Neuronal stem cell (in vitro differentiated cells): ENCODE measurements around the gene FKBP15. TPM values are rescaled to one million over a fixed set of nuclear protein-coding genes. Genes with fewer than 3 reads are reported as not detected.

Experiments
- DNase-seq: peaks from one replicate; pipeline ENCODE4 v3.0.0-alpha.2; 2013; ENCODE audit warnings: low spot score
- H2AFZ ChIP-seq: one replicate; pipeline ENCODE4 v1.6.1; 2013; ENCODE audit warnings: mild to moderate bottlenecking, low read length, inconsistent platforms
- H2AK5ac ChIP-seq: 2 replicates; pipeline ENCODE4 v1.6.1; 2013; ENCODE audit warnings: low read depth, mild to moderate bottlenecking, inconsistent platforms, low read length, moderate library complexity, mixed read lengths
- H2BK120ac ChIP-seq: 2 replicates; pipeline ENCODE4 v1.6.1; 2013; ENCODE audit warnings: low read depth, mild to moderate bottlenecking, inconsistent platforms, low read length, moderate library complexity, mixed read lengths
- H2BK12ac ChIP-seq: one replicate; pipeline ENCODE4 v1.6.1; 2013; ENCODE audit warnings: low read length, inconsistent platforms
- H2BK15ac ChIP-seq: 2 replicates; pipeline ENCODE4 v1.6.1; 2013; ENCODE audit warnings: mild to moderate bottlenecking, low read length, inconsistent platforms, mixed read lengths
- H2BK5ac ChIP-seq: one replicate; pipeline ENCODE4 v1.6.1; 2013; ENCODE audit warnings: inconsistent platforms, mild to moderate bottlenecking, low read length, moderate library complexity
- H3K14ac ChIP-seq: one replicate; pipeline ENCODE4 v1.6.1; 2013; ENCODE audit warnings: low read length, inconsistent platforms
- H3K18ac ChIP-seq: 2 replicates; pipeline ENCODE4 v1.6.1; 2013; ENCODE audit warnings: low read length, inconsistent platforms
- H3K23ac ChIP-seq: 2 replicates; pipeline ENCODE4 v1.6.1; 2013; ENCODE audit warnings: low read depth, mild to moderate bottlenecking, mixed read lengths, low read length, inconsistent platforms; ENCODE audit not compliant: poor library complexity
- H3K27ac ChIP-seq: replicated peaks from 3 replicates; pipeline ENCODE4 v1.5.1; 2013; ENCODE audit warnings: low read length, inconsistent platforms
- H3K27me3 ChIP-seq, 3 experiments: 2 replicates each; pipeline ENCODE4 v1.6.1; 2013; ENCODE audit warnings: low read length in 3 of 3, mild to moderate bottlenecking in 2 of 3, inconsistent platforms in 1 of 3, low read depth in 1 of 3, mixed read lengths in 1 of 3, moderate library complexity in 1 of 3; ENCODE audit not compliant: control insufficient read depth in 3 of 3, insufficient read depth in 3 of 3
- H3K36me3 ChIP-seq, 2 donors: replicated peaks in 1 of 2; 2 replicates each; pipeline ENCODE4 v1.6.1; 2013; ENCODE audit warnings: low read length in 2 of 2; ENCODE audit not compliant: control insufficient read depth in 2 of 2, insufficient read depth in 2 of 2
- H3K4ac ChIP-seq: 2 replicates; pipeline ENCODE4 v1.6.1; 2013; ENCODE audit warnings: inconsistent platforms, mild to moderate bottlenecking, low read length, moderate library complexity
- H3K4me1 ChIP-seq, 2 donors: 1 replicate in 1 of 2; 2 replicates in 1 of 2; pipeline ENCODE4 v1.6.1; 2013; ENCODE audit warnings: low read length in 2 of 2, low read depth in 1 of 2; ENCODE audit not compliant: control insufficient read depth in 2 of 2, insufficient read depth in 1 of 2
- H3K4me2 ChIP-seq: one replicate; pipeline ENCODE4 v1.6.1; 2013; ENCODE audit warnings: mild to moderate bottlenecking, low read length, inconsistent platforms; ENCODE audit not compliant: insufficient read depth, poor library complexity, severe bottlenecking
- H3K4me3 ChIP-seq, 2 donors: 2 replicates each; pipeline ENCODE4 v1.5.1; 2013; ENCODE audit warnings: low read length in 2 of 2, mild to moderate bottlenecking in 2 of 2, inconsistent platforms in 1 of 2, moderate library complexity in 1 of 2
- H3K79me1 ChIP-seq: one replicate; pipeline ENCODE4 v1.6.1; 2013; ENCODE audit warnings: low read depth, mild to moderate bottlenecking, inconsistent platforms, low read length, moderate library complexity
- H3K9ac ChIP-seq: one replicate; pipeline ENCODE4 v1.6.1; 2013; ENCODE audit warnings: mild to moderate bottlenecking, low read depth, low read length, inconsistent platforms; ENCODE audit not compliant: poor library complexity
- H3K9me3 ChIP-seq, 2 donors: replicated peaks in 1 of 2; 2 replicates each; pipeline versions ENCODE3 to v1.6.1; 2013; ENCODE audit warnings: low read length in 2 of 2, mild to moderate bottlenecking in 2 of 2, inconsistent platforms in 1 of 2, low read depth in 1 of 2, mixed read lengths in 1 of 2, moderate library complexity in 1 of 2; ENCODE audit not compliant: control insufficient read depth in 2 of 2, insufficient read depth in 1 of 2
- H4K8ac ChIP-seq: one replicate; pipeline ENCODE4 v1.6.1; 2013; ENCODE audit warnings: low read depth, mild to moderate bottlenecking, inconsistent platforms, low read length, moderate library complexity
- H4K91ac ChIP-seq: one replicate; pipeline ENCODE4 v1.6.1; 2013; ENCODE audit warnings: low read length, low read depth, mild to moderate bottlenecking, inconsistent platforms; ENCODE audit not compliant: poor library complexity
- WGBS, 2 donors: extraction: QIAGEN DNeasy Blood & Tissue Kit; methylation state at CpG; one replicate each; pipeline ENCODE4 v1.1.7; 2013; ENCODE audit warnings: missing lambda C conversion rate in 2 of 2, mixed read lengths in 1 of 2; ENCODE audit not compliant: insufficient read length in 2 of 2, insufficient replicate concordance in 1 of 2; ENCODE audit errors: extremely low coverage in 2 of 2; 5-methylcytosine and 5-hydroxymethylcytosine counted together
- polyA plus RNA-seq, 2 experiments: library from polyadenylated mRNA; stranded (reverse); fragments of 200-250 nt; gene quantifications; one replicate each; pipeline ENCODE4 v1.2.3, GENCODE V29; 2013

The FKBP15 gene
- 6.9 TPM for polyA plus RNA-seq (2013, experiment 1 of 2)
- polyA plus RNA-seq (2013, experiment 2 of 2), result 6.9 TPM

- no peaks in the 10 kb centered on the region for H3K9me3 ChIP-seq
- H3K9ac ChIP-seq, result peak within 1 kb of the TSS; percentile 94
- H3K79me1 ChIP-seq, result peaks cover 3% of the 10 kb centered on the region
- no peak within 1 kb of the TSS for H2AK5ac ChIP-seq
- peaks cover 0 to 13% of the 10 kb centered on the region in 2 donors for H3K36me3 ChIP-seq
- H3K4ac ChIP-seq, result no peak within 1 kb of the TSS
- H2BK15ac ChIP-seq, result no peak within 1 kb of the TSS
- H3K4me2 ChIP-seq, result peak within 1 kb of the TSS; percentile 79
- H4K91ac ChIP-seq, result no peak within 1 kb of the TSS
- WGBS, 2 donors, result no CpG with 5 or more reads among the region's 65 CpGs
- peak within 1 kb of the TSS; percentile 76 for H3K23ac ChIP-seq
- no peak within 1 kb of the TSS for H2BK5ac ChIP-seq
- H3K27ac ChIP-seq, result peak within 1 kb of the TSS; percentile 76
- peak within 1 kb of the TSS; percentile 93 for H3K18ac ChIP-seq
- peak; percentile 99 for DNase-seq
- no peaks in the 10 kb centered on the region for H3K27me3 ChIP-seq
- H4K8ac ChIP-seq, result no peak within 1 kb of the TSS
- H2AFZ ChIP-seq, result peak within 1 kb of the TSS; percentile 94
- H3K14ac ChIP-seq, result peak within 1 kb of the TSS; percentile 90
- no peak within 1 kb of the TSS for H2BK120ac ChIP-seq
- no peak within 1 kb of the TSS for H2BK12ac ChIP-seq
- H3K4me1 ChIP-seq, result peaks cover 4 to 12% of the 10 kb centered on the region in 2 donors
- H3K4me3 ChIP-seq, result peak within 1 kb of the TSS; percentile 86 to 92
Measured at GRCh38 chr9:113221003-113221799, at the start of gene FKBP15, which contains the start of gene SLC31A1. Gene FKBP15, minus strand, starts transcription at chr9:113221277. Its CDS starts 34 bp downstream, at chr9:113221243. Gene SLC31A1, plus strand, starts transcription at chr9:113221544. Its CDS starts 34,605 bp downstream, at chr9:113256149.

GRCh38 chr9:113269871-113270270, 48.8 kb upstream of the FKBP15 start:
- Histone ChIP-seq H3K18ac (no peak overlapping the region), H3K79me1 (no peaks in the 10 kb centered on the region), H3K36me3 (peaks cover 19 to 70% of the 10 kb centered on the region in 2 donors), H3K4me1 (no peaks in the 10 kb centered on the region), H3K4me3 (no peak overlapping the region), H2BK5ac (no peak overlapping the region), H3K9me3 (no peaks in the 10 kb centered on the region), H4K8ac (no peak overlapping the region), H3K23ac (no peak overlapping the region), H3K14ac (no peak overlapping the region), H2AFZ (no peak overlapping the region), H3K4me2 (no peak overlapping the region), H4K91ac (no peak overlapping the region), H2AK5ac (no peak overlapping the region), H3K4ac (no peak overlapping the region), H2BK15ac (no peak overlapping the region), H3K27me3 (no peaks in the 10 kb centered on the region), H3K27ac (no peak overlapping the region), H2BK12ac (no peak overlapping the region), H2BK120ac (no peak overlapping the region), H3K9ac (no peak overlapping the region)
- no peak for DNase-seq
- no CpG with 5 or more reads among the region's 2 CpGs for WGBS, 2 donors

- no peak overlapping the region for H3K14ac ChIP-seq
- H3K18ac ChIP-seq, result no peak overlapping the region
- no peaks in the 10 kb centered on the region for H3K9me3 ChIP-seq
- no peaks in the 10 kb centered on the region for H3K27me3 ChIP-seq
- H3K4me1 ChIP-seq, result no peaks in the 10 kb centered on the region
- DNase-seq, result no peak
- peaks cover 19 to 70% of the 10 kb centered on the region in 2 donors for H3K36me3 ChIP-seq
- H4K91ac ChIP-seq, result no peak overlapping the region
- H2AFZ ChIP-seq, result no peak overlapping the region
- H2AK5ac ChIP-seq, result no peak overlapping the region
- H2BK5ac ChIP-seq, result no peak overlapping the region
- no peak overlapping the region for H3K9ac ChIP-seq
- H3K23ac ChIP-seq, result no peak overlapping the region
- no peak overlapping the region for H2BK15ac ChIP-seq
- no peak overlapping the region for H2BK120ac ChIP-seq
- H3K27ac ChIP-seq, result no peak overlapping the region
- no peak overlapping the region for H3K4me2 ChIP-seq
- H3K79me1 ChIP-seq, result no peaks in the 10 kb centered on the region
- H4K8ac ChIP-seq, result no peak overlapping the region
- no peak overlapping the region for H3K4ac ChIP-seq
- no peak overlapping the region for H2BK12ac ChIP-seq
- H3K4me3 ChIP-seq, result no peak overlapping the region
- WGBS, 2 donors, result no CpG with 5 or more reads among the region's 2 CpGs
Measured at GRCh38 chr9:113269355-113269754, 48.3 kb upstream of the FKBP15 start.

- H3K27me3 ChIP-seq, result no peaks in the 10 kb centered on the region
- H2BK12ac ChIP-seq, result no peak overlapping the region
- H3K4ac ChIP-seq, result no peak overlapping the region
- no peak overlapping the region for H3K9ac ChIP-seq
- H4K91ac ChIP-seq, result no peak overlapping the region
- H2BK120ac ChIP-seq, result no peak overlapping the region
- no peak for DNase-seq
- H3K36me3 ChIP-seq, result peaks cover 19 to 66% of the 10 kb centered on the region in 2 donors
- H3K4me2 ChIP-seq, result no peak overlapping the region
- no CpG with 5 or more reads among the region's 4 CpGs for WGBS, 2 donors
- no peaks in the 10 kb centered on the region for H3K9me3 ChIP-seq
- H2BK5ac ChIP-seq, result no peak overlapping the region
- H2AK5ac ChIP-seq, result no peak overlapping the region
- H3K18ac ChIP-seq, result no peak overlapping the region
- no peak overlapping the region for H3K14ac ChIP-seq
- no peak overlapping the region for H2AFZ ChIP-seq
- no peak overlapping the region for H2BK15ac ChIP-seq
- H3K4me3 ChIP-seq, result no peak overlapping the region
- H3K4me1 ChIP-seq, result no peaks in the 10 kb centered on the region
- no peak overlapping the region for H3K27ac ChIP-seq
- H3K79me1 ChIP-seq, result no peaks in the 10 kb centered on the region
- H3K23ac ChIP-seq, result no peak overlapping the region
- no peak overlapping the region for H4K8ac ChIP-seq
Measured at GRCh38 chr9:113267911-113268566, 47.0 kb upstream of the FKBP15 start.
